Heart right ventricle (tissue), 16 donors: ENCODE measurements around the gene SEMA3G. TPM values are rescaled to one million over a fixed set of nuclear protein-coding genes. Genes with fewer than 3 reads are reported as not detected.

Source experiments
- ATAC-seq, 8 donors: fragments of 200-7000 bp; cut with Tn5 transposase; one replicate each; pipeline ENCODE4 v1.9.1; 2020; ENCODE audit warnings: mild to moderate bottlenecking in 8 of 8, moderate library complexity in 8 of 8, moderate number of reproducible peaks in 1 of 8
- DNase-seq, 2 donors: peaks; one replicate each; pipeline ENCODE4 v3.0.0-alpha.2; 2020
- H3K27ac ChIP-seq, 10 donors: fragments of 200-600 bp; sonication (generic) in 2 of 10; one replicate each; pipeline versions ENCODE4 v1.5.0 to v1.8.0; 2020 to 2022; ENCODE audit warnings: mild to moderate bottlenecking in 3 of 10
- H3K27me3 ChIP-seq, 7 donors: fragments of 200-600 bp; one replicate each; pipeline ENCODE4 v1.8.0; 2021 to 2022; ENCODE audit warnings: mild to moderate bottlenecking in 2 of 7
- H3K36me3 ChIP-seq, 9 donors: fragments of 200-600 bp; sonication (generic) in 1 of 9; one replicate each; pipeline versions ENCODE4 v1.5.0 to v1.8.0; 2020 to 2022; ENCODE audit warnings: mild to moderate bottlenecking in 2 of 9
- H3K4me1 ChIP-seq, 9 donors: fragments of 200-600 bp; sonication (generic) in 1 of 9; one replicate each; pipeline versions ENCODE4 v1.5.0 to v1.8.0; 2020 to 2022; ENCODE audit warnings: mild to moderate bottlenecking in 4 of 9
- H3K4me3 ChIP-seq, 10 donors: fragments of 200-600 bp; sonication (generic) in 2 of 10; one replicate each; pipeline versions ENCODE4 v1.5.0 to v1.8.0; 2020 to 2022; ENCODE audit warnings: mild to moderate bottlenecking in 7 of 10, moderate library complexity in 2 of 10
- H3K9me3 ChIP-seq, 11 donors: fragments of 200-600 bp in 10 of 11; sonication (generic) in 2 of 11; one replicate each; pipeline versions ENCODE4 v1.5.0 to v1.8.0; 2013 to 2022; ENCODE audit warnings: mild to moderate bottlenecking in 2 of 11, control low read depth in 1 of 11, moderate library complexity in 1 of 11
- WGBS, 2 donors: extraction: QIAGEN DNeasy Blood & Tissue Kit; methylation state at CpG; one replicate each; pipeline ENCODE4 v1.1.7; 2013; ENCODE audit warnings: inconsistent platforms in 1 of 2; 5-methylcytosine and 5-hydroxymethylcytosine counted together
- intact Hi-C, 10 donors: fragments of 100-400 bp; cut with DNase I; formaldehyde crosslinking; loops; one replicate each; pipeline versions ENCODE4 v1.11.1 to v1.14.2; 2022
- polyA plus RNA-seq, 2 donors: library from polyadenylated mRNA; stranded (reverse); fragments of 200-250 nt; gene quantifications; one replicate each; pipeline ENCODE4 v1.2.3, GENCODE V29; 2013
- total RNA-seq, 10 donors: library from RNA; stranded (reverse); fragmentation: NEBNext Ultra II Directional in 3 of 10; extraction: Animal tissue kit (Norgen Biotek cat#: 25700) in 3 of 10; gene quantifications; one replicate each; pipeline versions ENCODE4 v1.2.1 to v1.2.4, GENCODE V29; 2021 to 2023
- TF ChIP-seq, protein P1 (sequence below), 9 donors: fragments of 200-600 bp; sonication (generic) in 2 of 9; IDR thresholded peaks; one replicate each; pipeline versions ENCODE4 v1.5.0 to v1.8.0; 2021 to 2022; ENCODE audit warnings: antibody characterized with exemption in 9 of 9, mild to moderate bottlenecking in 5 of 9, moderate library complexity in 1 of 9
- donor health status: Arrhythmogenic right ventricular cardiomyopathy.
- donor health status: ischemic (EF 13 %, LVEDD 7.1; RV severe dilation, severe dysfunction).
- donor health status: healthy with polysubstance abuse.
- donor health status: DM: no; HTN: yes; CAD: no.
- donor health status: DM: no; HTN: no; CAD: no.
- donor health status: ischemic (EF 25% LVEDD 6.9; RV normal size, moderate dysfunction).
- donor health status: ischemic (EF 25% LVEDD 5.7; RV mildly dilated, moderate dysfunction).
- donor health status: healthy.
- donor health status: DM: yes; HTN: yes; CAD: no.
- donor health status: Ischemic cardiomyopathy.
- donor health status: ischemic (EF 35%, LVEDD 5.7; RV mildly dilated, moderate dysfunction).
- donor health status: nonischemic (EF 11% LVEDD 7.7; RV severe dilation, severe dysfunction).
- donor health status: DM: yes; HTN: yes; CAD: no.
- donor health status: PGD.
- donor health status: ischemic (EF 29% LVEDD 5.4; RV normal size, mild dysfunction).
- donor health status: nonischemic (EF 23%, LVEDD 6.1; RV moderate dilation, normal function).

SEMA3G gene
- total and polyA plus RNA-seq, 12 donors: 8.3 to 17.8 (median 15.0) TPM

DNA sequence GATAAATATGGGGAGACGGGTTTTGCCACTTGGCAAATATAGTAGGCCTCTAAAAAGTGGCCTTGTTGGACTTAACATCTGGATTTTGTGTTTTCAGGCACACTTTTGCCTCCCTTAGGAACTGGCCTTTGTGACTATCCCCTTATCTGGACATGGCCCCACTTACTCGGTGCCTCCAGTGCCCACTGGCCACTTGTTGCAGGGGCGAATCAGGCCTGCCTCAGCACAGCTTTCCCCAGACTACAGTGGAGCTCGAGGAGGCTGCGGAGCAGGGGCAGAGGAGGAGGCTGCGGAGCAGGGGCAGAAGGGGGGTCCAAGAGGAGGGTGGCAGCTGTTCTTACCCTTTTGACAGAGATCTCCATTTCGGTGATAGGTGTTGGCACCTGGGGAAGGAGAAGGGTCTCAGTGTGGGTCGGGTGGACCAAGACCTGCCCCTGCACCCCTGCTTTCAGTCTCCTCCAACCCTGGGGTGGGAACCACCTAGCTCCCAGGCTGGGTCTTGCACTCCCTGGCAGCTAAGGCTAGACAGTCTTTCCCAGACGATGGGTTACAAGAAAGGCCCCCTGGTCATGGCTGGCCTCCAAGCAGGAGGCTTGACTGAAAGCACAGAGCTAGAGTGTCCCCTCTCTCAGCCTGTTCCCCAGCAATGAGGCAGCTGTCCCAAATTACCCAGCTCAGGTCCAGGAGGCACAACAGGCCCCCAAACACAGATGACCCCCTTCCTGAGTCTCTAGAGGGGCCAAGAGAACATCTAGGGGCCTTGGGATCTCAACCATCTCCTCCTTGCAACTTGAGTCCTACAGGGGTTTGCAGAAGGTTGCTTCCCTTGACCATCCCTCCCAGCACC, 6.1 kb downstream of the SEMA3G start:
- Histone ChIP-seq H3K36me3 (peaks cover 0 to 9% (median 0%) of the 10 kb centered on the region in 9 donors), H3K4me3 (no peak overlapping the region), H3K9me3 (no peaks in the 10 kb centered on the region), H3K4me1 (peaks cover 11 to 55% (median 27%) of the 10 kb centered on the region in 9 donors), H3K27ac (peak overlapping the region in 4 of 10 donors; percentile 7 to 35 (median 23)), H3K27me3 (no peaks in the 10 kb centered on the region)
- ATAC-seq (no peak), DNase-seq (no peak)
- intact Hi-C loops: no loop called here
- TF ChIP-seq, protein P1, sequence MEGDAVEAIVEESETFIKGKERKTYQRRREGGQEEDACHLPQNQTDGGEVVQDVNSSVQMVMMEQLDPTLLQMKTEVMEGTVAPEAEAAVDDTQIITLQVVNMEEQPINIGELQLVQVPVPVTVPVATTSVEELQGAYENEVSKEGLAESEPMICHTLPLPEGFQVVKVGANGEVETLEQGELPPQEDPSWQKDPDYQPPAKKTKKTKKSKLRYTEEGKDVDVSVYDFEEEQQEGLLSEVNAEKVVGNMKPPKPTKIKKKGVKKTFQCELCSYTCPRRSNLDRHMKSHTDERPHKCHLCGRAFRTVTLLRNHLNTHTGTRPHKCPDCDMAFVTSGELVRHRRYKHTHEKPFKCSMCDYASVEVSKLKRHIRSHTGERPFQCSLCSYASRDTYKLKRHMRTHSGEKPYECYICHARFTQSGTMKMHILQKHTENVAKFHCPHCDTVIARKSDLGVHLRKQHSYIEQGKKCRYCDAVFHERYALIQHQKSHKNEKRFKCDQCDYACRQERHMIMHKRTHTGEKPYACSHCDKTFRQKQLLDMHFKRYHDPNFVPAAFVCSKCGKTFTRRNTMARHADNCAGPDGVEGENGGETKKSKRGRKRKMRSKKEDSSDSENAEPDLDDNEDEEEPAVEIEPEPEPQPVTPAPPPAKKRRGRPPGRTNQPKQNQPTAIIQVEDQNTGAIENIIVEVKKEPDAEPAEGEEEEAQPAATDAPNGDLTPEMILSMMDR (IDR thresholded peaks at IDR 0.05): no peak
- 94% methylated on average over 9 of the region's 9 CpGs for WGBS, 2 donors

DNA sequence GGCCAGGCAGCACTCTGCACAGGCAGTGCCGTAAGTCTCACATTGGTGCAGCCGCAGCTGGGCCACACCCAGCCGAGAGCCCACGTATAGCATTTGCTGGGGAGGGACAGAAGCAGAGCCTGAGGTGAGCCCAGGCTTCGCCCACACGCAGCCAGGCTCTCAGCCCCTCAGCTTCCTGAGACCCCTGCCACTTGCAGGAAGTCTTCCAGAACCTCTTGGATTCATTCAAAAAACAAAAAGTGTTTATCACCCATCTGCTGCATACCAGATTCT, 6.9 kb downstream of the SEMA3G start:
- TF ChIP-seq, protein P1 (IDR thresholded peaks at IDR 0.05): no peak
- 87 to 88% methylated on average over 6 of the region's 6 CpGs for WGBS, 2 donors
- DNase-seq (no peak), ATAC-seq (no peak)
- Histone ChIP-seq H3K9me3 (no peaks in the 10 kb centered on the region), H3K27ac (peak overlapping the region in 2 of 10 donors; percentile 15 to 31), H3K4me3 (no peak overlapping the region), H3K27me3 (no peaks in the 10 kb centered on the region), H3K4me1 (peaks cover 18 to 63% (median 35%) of the 10 kb centered on the region in 9 donors), H3K36me3 (peaks cover 0 to 9% (median 0%) of the 10 kb centered on the region in 9 donors)
- intact Hi-C loops: no loop called here

DNA sequence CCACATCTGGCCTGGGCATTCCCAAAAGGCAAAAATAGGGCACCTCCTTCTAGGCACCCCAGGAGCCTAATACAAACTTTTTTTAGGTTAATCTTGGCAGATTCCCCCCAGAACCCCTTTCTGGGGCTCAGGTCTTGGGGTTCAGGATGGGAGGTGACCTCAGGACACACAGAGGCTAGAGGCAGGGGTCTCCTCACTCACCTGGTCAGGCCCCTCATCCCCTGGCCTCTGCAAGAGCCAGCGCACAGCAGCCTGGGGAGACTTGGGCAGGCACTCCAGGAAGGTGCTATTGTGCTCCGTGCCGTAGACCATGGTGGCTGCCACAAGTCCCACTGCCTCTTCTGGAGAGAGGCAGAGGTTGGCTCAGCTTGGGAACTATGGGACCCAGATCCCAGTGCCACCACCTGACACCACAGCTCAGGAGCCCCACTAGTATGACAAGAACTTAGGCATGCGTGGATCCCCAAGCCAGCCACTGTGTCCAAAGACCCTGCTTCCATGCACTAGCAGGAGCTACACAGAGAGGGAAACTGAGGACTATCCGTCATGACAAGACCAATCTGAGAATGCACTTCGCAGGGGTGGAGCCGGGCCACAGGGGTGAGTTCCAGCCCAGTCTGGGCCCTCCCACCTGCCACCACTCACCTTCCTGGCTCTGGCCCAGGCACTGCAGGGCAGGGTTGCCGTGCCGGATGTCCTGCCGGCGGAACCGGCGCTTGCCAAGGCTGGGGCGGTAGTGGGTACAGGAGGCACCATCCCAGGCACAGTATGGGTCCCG, 7.4 kb downstream of the SEMA3G start:
- peak overlapping the region in 7 of 10 donors; percentile 11 to 86 (median 53) for H3K27ac ChIP-seq
- intact Hi-C loops: no loop called here
- TF ChIP-seq, protein P1 (IDR thresholded peaks at IDR 0.05): no peak
- H3K9me3 ChIP-seq: no peaks in the 10 kb centered on the region
- no peak overlapping the region for H3K4me3 ChIP-seq
- H3K4me1 ChIP-seq: peaks cover 24 to 68% (median 40%) of the 10 kb centered on the region in 9 donors
- no peak for DNase-seq
- ATAC-seq: peak in 2 of 8 donors; percentile 5 to 10
- peaks cover 0 to 9% (median 0%) of the 10 kb centered on the region in 9 donors for H3K36me3 ChIP-seq
- no peaks in the 10 kb centered on the region for H3K27me3 ChIP-seq
- 88 to 91% methylated on average over 15 of the region's 15 CpGs for WGBS, 2 donors

DNA sequence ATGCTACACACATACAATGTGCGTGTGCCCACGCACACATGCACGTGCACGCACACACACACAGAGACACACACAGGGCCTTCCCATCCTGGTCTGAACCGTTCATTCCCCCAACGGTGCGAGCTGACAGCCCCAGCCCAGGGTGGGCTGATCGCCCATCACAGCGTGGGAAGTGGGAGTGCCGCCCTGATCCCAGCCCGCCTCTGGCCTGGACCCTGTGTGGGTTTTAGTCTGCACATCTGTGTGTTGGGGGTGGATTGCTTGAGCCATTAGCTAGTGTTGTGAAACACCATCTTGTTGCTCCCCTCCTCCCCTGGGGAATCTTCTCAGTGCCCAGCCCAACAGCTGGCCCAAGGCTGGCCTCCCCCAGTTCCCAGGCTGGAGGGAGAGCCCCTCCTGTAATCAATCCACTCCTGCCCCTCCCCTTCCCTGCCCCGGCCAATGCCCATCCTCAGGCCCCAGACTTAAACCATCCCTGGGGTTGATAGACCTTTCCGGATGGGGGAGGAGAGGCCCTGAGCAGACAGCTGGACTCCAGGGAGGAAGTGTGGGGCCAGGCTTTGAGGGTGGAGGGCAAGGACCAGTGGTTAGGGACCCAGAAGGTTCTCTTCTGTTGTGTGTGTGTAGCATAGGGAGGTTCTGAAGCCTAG, 8.3 kb downstream of the SEMA3G start:
- no peaks in the 10 kb centered on the region for H3K27me3 ChIP-seq
- peak in 6 of 8 donors; percentile 5 to 74 (median 16) for ATAC-seq
- 82 to 89% methylated on average over 13 of the region's 13 CpGs for WGBS, 2 donors
- peaks cover 0 to 9% (median 0%) of the 10 kb centered on the region in 9 donors for H3K36me3 ChIP-seq
- TF ChIP-seq, protein P1 (IDR thresholded peaks at IDR 0.05): no peak
- DNase-seq: no peak
- no peak overlapping the region for H3K4me3 ChIP-seq
- intact Hi-C loops: no loop called here
- peak overlapping the region in 7 of 10 donors; percentile 11 to 86 (median 53) for H3K27ac ChIP-seq
- H3K4me1 ChIP-seq: peaks cover 32 to 77% (median 49%) of the 10 kb centered on the region in 9 donors
- H3K9me3 ChIP-seq: no peaks in the 10 kb centered on the region
